RCC 7860 (cell line): ENCODE data around the gene PDZD7.
A peak's percentile ranks its signal among the peaks of the same experiment; 100 is the strongest.

Experiments
- DNase-seq: peaks from one replicate; pipeline ENCODE4 v3.0.0-alpha.2; 2015; ENCODE audit warnings: low spot score
- FAIRE-seq: peaks from 2 replicates; lab custom pipeline; 2012; peaks lifted over from hg19 to GRCh38; lab: Jason Lieb, UNC

PDZD7 gene

DNA sequence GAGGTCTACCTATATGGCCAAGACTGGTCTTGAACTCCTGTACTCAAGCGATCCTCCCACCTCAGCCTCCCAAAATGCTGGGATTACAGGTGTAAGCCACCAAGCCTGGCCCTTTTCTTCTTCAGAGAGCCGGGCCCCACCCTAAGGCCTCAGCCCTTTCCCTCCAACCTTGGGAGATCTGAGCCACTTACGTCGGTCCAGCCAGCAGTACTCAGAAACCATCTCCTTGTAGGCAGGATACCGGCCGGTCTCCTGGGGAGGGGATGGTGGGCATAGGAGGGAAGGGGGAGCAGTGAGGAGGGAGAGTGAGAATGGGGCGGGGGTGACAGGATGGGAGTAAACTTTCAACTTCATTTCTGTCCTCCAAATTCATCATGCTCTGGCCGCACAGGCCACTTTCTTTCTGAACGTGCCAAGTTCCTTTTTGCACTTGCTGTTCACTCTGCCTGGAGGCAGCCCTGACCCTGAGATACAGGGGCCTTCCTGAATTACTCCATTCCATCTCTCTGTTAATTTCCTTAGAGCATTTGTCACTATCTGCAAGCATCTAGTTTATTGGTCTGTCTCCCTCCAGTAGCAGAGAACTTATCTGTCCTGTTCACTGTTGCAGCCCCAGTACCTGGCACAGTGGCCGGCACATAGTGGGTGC, 10.4 kb downstream of the PDZD7 start:
- FAIRE-seq (no peak), DNase-seq (no peak)

DNA sequence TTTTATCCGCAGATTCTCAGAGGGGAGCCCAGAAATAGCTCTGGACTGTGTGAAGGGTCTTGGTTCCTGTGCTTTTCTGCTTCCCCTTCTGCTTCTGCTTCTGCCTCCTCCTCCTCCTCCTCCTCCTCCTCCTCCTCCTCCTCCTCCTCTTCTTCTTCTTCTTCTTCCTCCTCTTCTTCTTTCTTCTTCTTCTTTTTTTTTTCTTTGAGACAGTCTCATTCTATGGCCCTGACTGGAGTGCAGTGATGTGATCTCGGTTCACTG, 11.6 kb downstream of the PDZD7 start:
- no peak for DNase-seq
- no peak for FAIRE-seq

DNA sequence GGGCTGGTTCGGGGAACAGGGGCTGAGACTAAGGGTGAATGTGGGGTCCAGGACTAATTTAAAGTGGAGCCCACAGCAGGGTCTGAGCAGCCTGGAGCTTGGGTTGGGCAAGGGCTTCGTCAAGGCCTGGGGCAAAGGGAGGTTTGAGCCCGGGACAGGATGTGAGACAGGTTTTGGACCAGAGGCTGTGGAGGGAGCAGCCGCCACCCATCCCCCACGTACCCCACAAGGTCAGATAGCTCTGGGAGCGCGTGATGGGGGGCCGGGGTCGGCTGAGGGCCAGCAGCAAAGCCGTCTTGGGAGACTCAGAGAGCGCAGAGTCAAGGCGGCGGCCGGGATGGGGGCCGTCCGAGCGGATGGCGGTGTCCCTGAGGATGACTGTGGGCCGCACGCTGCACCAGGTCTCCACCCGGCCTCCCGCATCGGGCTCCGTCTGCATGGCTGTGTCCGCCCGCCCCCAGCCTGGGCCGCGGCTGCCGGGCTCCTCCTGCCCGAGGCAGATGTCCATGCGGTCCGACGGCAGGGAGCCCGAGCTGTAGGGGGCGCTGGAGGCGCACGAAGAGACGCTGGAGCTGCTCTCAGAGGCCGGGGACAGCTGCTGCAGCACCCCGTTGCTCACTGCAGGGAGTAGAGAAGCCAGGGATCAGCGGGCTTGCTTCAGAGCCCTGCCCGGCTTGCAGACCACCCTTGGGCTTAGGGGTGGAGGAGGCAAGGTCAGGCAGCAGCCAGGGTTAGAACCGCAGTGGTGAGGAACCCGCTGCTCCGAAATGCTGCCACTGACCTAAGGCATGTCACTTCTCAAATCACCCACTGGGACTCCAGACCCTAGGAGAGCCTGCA, 12.1 kb downstream of the PDZD7 start:
- FAIRE-seq (no peak), DNase-seq (peak; percentile 54)

DNA sequence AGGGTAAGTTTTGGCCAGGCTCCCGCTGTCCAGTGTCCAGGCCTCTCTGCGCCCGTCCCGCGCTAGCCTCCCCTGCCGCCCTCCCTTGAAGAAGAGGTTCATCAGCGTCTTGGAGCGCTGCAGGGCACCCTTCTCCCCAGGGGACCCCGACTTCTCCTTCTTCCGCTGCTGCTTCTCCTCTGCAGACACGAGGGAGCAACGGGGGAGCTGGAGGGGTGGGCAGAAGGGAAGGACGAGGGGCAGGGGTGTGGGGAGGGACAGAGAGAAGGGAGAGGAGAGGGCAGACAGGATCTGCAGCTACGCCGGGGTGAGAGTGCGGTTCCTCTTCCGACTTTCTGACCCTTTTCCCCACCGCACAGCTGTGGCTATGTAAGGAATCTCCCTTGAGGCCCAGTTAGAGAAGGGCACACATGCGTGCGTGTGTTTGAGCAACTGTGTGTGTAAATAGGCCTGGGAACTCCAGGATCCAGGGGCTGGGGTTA, 12.8 kb downstream of the PDZD7 start:
- no peak for DNase-seq

DNA sequence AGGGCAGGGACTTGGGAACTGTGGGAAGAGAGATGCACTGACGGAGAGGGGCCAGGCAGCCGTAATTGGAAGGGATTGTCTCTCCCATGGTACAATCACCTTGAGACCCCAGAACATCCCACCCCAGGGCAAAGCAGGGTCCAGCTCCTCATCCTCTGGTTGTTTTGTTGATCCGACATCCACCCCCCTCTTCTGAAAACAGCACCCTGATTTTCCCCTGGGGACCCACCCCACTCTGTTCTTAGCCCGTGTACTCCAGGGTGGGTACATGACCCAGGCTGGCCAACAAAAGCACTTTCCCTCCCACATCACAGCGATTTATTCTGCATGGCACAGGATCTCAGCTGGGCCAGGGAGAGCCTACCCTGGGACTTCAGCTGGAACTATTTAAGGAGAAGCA, 14.1 kb downstream of the PDZD7 start:
- DNase-seq (no peak), FAIRE-seq (no peak)

More for the DNA sequence above, 12.8 kb downstream of the PDZD7 start:
- no peak for FAIRE-seq

DNA sequence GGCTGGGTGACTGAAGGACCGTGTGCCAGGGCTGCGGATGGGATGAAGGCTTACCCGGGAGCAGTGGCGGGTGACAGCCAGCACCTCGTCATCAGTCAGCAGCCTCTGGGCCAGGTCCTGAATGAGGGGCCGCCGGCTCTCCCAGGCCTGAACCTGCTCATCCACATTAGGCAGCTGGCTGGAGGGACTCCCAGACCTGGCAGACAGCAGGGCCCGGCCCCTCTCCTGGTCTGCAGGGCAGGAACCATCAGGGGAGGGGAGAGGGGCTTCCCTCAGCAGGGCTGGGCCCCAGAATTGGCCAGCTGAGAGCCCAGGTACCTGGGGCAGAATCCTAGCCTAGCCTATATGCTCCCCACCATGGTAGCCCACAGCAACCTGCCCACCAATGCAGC, 15.4 kb downstream of the PDZD7 start:
- FAIRE-seq (no peak), DNase-seq (no peak)

DNA sequence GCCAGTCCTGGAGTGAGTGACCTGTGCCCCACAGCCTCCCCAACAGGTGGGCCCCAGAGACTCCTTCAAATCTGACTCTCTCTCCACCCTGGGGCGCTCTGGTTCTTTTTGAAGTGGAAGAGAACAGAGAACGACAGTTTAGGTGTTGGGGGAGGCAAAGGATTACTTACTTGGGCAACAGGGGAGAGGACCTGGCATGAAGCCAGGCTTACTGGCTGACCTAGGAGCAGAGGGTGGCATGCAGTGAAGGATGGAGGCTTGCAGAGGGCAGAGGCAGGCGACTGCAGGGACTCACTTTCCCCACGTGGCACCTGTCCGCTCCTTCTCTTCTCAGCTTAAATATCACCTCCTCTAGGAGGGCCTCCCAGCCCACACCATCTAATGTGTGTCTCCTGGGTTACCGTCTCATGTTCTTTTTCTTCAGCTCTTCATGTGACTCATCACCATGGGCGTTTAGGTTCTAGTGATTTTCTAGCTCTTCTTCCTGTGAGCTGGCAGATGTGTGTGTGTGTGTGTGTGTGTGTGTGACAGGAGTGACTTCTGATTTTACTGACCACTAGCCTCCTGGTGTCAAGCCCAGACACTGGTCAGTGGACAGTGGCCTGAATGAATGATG, 15.9 kb downstream of the PDZD7 start:
- FAIRE-seq = peak; percentile 87
- peak; percentile 97 for DNase-seq

DNA sequence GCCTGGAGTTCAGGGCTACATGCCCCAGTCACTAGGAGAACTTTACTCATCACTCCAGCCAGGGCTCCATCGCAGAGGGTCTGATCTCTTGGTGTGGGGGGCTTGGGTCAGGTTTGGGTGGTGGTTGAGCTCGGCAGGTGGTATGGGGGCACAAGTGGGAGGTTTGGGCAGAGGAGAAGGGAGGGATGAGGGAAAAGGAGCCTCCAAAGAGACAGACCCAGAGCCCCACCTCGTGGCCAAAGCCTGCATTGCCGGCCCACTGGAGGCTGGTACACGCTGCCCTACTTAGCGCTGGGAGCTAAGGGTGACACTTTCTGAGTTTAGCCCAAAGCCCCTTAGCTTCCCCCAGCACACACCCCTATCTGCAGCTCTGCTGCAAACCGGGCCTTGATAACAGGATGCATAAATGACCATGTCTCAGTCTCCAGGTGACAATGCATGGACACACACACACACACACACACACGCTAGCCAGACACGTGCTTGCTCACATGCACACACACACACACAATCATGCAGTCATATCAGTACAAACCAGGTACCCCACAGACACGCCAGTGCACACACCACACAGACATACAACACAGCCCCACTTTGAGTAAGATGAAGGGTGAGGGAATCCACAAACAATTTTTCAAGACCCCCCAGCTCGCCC, 16.6 kb downstream of the PDZD7 start:
- peak; percentile 55 for DNase-seq
- FAIRE-seq = no peak

DNA sequence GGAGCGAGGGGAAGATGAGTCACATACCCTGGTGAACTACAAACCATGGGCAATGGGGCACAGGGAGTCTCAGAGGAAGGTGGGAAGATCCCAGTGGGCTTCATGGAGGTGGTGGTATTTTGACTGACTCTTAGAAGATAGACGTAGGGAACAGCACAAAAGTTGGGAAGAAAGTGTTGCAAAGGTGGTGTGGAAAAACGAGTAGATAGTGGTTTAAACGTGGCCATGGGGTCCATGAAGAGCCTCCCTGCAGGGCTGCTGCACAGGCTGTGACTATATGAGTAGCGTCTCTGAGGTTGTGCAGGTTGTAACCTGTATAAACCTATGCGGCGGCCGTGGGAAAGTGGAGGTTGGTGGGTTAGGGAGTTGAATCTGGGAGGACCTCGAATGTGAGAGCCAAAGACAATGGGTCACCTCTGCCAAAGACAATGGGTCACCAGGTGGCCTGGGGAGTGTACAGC, 17.5 kb downstream of the PDZD7 start:
- no peak for DNase-seq
- no peak for FAIRE-seq

DNA sequence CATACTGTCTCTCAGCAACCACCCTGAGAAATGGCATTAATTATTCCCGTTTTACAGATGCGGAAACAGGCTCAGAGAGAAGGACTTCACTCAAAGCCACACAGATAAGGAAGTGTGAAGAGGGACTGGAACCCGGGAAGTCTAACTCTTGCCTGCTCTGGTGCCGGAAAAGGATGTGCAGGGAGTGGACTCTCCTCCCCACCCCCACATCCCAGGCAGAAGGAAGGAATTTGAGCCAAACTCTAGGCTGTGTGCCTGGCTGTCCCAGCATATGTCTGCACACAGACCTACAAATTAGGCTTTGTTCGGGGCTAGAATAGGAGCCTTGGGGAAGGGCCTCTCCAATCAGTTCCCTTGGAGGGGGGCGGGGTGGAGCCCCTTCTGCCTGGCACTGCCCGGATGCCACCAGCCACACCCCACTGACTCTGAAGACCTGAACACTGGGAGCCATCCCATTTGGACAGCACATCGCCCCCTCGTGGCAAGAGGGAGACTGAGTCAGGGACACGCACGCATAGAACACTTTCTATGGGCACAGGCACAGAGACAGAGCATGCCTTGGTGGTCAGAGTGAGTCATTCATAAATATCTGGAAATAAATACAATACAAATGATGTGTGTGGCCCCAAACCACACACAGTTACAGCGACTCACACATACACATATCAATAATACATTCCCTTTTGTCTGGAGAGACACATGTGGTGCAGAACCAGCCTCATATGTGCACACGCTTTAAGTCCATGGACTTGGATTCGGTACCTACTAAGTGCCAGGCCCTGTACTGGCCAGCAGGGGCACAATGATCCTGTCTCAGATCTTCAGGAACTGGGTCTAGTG, 18.2 kb downstream of the PDZD7 start:
- peak; percentile 93 for DNase-seq
- peak; percentile 86 for FAIRE-seq

DNA sequence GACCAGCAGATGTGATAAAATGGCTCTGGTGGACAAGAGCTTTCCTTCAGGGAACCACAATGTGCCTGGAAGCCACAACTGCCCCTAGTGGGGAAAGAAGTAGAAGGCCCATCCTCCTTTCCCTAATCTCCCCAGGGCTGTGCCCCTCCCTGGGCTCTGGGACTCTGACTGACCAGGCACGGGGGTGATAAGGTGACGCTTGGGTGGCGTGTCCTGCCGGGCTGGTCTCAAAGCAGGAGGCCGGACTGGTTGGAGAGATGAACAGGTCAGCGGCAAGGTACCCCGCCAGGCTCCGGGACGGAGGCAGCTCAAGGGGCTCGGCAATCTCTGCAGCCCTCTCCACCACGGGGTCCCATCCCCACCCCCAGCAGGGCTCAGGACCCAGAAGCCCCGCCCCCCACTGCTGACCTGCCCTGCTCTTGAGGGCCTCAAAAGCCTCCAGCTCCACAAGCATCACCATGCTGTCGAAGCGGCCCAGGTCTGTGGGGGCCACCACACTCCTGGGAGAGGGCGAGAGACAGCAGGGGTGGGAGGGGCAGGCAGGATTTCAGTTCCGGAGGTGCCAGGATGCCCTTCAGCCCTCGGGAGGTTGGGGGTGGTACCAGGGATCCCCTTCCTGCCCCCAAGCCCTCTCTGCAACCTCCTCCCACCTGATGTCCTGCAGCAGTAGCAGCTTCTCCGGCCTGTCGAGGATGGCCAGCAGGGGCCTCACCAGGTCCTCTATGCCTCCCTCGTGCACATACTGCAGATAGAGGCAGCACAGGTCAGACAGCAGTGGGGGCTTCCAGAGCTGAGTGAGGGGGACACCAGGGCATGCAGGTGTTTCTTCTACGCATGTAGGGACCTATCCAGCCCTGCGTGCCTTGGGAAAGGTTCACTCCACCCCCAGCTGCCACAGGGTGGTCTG, 19.2 kb downstream of the PDZD7 start:
- DNase-seq = no peak
- no peak for FAIRE-seq

DNA sequence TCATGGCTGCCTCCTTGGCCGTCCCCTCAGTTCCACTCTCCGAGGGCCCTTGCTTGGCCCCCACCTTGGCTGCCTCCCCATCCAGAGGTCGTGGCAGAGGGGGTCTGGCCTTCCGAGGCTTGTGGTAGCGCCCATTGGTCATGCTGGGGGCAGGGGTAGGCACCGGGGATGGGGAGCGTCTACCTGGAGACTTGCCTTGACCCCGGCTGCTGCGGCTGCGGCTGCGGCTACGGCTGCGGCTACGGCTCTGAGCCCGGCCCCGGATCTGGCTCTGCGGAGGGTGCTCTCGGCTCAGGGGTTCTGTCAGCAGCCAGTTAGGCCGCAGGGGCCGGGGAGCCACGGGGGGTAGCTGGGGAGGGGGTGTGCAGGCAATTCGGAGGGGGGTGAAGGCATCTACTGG, 20.6 kb downstream of the PDZD7 start:
- FAIRE-seq (no peak), DNase-seq (no peak)

DNA sequence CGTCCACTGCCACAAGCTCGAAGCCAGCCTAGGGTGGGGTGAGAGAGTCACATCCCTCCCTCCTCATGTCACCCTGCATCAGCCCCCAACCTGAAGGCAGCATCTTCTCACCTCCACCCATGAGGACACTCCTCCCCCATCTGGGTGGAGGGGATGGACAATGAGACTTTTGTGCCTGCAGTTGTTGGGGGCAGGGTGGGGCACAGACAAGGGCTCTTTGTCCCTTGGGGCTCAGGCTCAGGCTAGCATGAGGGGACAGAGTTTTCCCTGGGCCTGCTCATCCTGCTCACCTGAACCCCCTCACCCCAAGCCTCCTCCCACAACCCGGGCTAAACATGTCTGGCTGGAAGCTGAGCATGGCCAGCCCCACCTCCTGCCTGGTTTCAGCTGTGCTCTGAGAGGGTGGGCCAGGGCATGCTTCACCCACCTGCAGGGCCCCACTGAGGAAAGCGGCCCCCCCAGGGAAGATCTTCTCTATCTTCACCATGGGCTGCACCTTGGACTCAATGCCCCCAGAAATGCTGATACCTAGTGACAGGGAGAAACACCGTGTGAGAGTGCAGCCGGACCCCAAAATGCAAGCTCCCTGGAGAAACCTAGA, 22.0 kb downstream of the PDZD7 start:
- DNase-seq (no peak), FAIRE-seq (no peak)

DNA sequence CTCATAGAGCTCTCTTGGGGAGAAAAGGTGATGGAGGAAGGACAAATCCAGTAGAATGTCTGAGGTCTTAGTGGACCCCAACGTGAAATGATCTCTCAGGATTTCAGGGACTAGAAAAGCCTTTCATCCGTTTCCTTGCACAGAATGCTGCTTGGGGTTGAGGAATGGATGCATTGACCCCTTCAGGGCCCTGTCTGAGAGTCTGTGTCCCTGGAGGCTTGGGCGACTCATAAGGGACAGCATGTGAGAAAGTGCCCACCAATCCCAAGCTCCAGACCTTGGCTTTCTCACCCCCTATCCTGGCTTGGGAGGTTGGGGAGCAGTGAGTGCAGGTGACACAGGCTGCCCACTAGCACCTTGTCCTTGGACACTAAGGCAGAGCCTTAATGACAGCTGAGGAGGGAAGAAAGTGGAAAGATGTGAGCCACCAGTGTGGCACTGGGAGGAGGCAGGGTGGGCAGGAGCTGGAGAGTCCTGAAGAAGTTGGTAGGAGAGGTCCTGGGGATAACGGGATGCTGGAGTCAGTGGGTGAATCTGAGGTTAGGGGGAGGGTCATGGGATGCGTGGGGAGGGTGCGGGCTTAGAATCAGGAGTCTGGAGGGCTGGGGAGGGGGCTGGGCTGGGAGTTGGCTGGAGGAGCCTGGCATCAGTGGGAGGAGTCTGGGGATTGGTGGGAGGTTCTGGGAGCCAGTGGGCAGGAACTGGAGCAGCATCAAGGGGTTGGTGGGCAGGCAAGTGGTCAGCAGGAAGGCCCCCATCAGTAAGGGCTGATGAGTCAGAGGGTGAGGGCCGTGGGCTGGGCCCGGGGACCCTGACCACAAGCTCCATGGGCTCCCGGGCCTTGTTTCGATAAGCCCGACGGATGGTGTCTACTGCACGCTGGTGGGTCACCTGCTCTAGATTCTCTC, 22.8 kb downstream of the PDZD7 start:
- DNase-seq (no peak), FAIRE-seq (no peak)

DNA sequence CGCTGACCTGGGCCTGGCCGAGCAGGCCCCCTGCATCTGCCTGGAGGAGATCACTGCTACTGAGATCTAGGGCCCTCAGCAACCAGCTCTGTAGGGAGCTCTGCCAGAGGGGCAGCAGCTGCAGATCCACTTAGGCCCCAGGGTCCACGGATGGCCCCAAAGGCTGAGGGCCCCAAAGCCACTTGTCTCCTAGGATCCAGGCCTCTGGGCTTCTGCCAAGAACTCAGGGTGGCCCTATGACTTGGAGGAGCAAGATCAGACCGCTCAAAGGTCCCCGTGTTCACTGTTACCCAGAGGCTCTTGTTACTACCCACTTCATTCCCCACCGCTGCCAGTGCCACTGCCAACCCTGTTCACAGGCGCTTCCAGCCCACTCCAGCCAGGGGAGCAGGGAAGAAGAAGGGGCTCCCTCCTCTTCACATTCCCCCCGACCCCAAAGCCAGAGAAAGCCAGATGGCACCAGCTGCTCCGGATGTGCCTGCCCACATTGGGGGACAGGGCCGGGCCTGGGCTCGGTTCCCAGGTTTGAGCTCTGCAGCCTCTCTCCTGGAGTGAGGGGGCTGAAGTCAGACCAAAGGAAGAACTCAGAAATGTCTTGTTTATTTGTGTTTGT, 23.7 kb downstream of the PDZD7 start:
- no peak for DNase-seq

DNA sequence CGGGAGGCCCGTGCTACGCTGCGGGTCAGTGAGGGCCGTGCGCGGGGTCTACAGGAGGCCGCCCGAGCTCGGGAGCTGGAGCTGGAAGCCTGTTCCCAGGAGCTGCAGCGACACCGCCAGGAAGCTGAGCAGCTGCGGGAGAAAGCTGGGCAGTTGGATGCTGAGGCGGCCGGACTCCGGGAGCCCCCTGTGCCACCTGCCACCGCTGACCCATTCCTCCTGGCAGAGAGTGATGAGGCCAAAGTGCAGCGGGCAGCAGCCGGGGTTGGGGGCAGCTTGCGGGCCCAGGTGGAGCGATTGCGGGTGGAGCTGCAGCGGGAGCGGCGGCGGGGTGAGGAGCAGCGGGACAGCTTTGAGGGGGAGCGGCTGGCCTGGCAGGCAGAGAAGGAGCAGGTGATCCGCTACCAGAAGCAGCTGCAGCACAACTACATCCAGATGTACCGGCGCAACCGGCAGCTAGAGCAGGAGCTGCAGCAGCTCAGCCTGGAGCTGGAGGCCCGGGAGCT, 24.3 kb downstream of the PDZD7 start:
- no peak for DNase-seq
- FAIRE-seq = no peak

More for the DNA sequence above, 23.7 kb downstream of the PDZD7 start:
- no peak for FAIRE-seq

DNA sequence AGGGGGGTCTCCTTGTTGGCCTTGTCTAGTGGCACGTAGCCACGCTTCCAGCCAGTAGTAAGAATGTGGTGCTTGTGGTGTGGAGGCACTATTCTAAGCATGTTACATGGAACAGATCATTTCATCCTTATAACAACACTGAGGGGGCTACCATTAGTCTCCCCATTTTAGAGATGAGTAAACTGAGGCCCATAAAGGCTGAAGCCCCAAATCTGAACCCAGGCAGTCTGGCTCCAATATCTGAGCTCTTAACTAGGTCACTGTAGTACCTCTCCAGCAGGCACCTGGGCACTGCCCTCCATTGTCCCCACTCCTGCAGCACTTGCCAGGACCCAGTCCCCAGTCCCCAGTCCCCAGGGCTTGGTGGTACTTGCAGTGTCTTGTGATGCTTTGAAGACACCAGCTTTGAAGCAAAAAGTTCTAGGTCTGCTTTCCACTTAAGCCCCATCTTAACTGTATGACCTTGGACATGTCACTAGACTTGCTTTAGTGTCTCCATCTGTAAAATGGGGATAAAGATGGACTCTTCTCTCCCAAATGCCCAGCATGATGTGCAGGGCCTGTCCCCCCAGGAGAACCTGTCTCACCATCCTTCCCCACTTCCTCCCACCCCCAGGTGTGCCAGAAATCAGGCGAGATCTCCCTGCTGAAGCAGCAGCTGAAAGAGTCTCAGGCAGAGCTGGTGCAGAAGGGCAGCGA, 24.9 kb downstream of the PDZD7 start:
- DNase-seq (no peak), FAIRE-seq (no peak)
